PC-3 (cell line): ENCODE results near the gene SEPTIN8.

ENCODE experiments used
- CTCF ChIP-seq: fragments of 300-600 bp; sonication (generic); conservative IDR thresholded peaks from 2 replicates; pipeline ENCODE4 v1.5.1; 2017; ENCODE audit warnings: antibody characterized with exemption, low read depth, mild to moderate bottlenecking, low read length
- EZH2 ChIP-seq: fragments of 300-600 bp; sonication (generic); IDR thresholded peaks from one replicate; pipeline ENCODE4 v1.6.1; 2017; ENCODE audit warnings: antibody characterized with exemption, mild to moderate bottlenecking, low read length; ENCODE audit not compliant: unreplicated experiment
- EZH2phosphoT487 ChIP-seq: fragments of 300-600 bp; sonication (generic); IDR thresholded peaks from 2 replicates; pipeline ENCODE4 v1.6.1; 2018; ENCODE audit warnings: mild to moderate bottlenecking, antibody characterized with exemption, low read length, borderline replicate concordance

GRCh38 chr5:132785864-132786263 lies 8.8 kb upstream of the SEPTIN8 start:
- TF ChIP-seq CTCF, result no peak
- TF ChIP-seq EZH2, result no peak
- no peak for TF ChIP-seq EZH2phosphoT487
